ENCODE measurements around the gene EPB41L4A. TPM values are rescaled to one million over a fixed set of nuclear protein-coding genes. Genes with fewer than 3 reads are reported as not detected.

The EPB41L4A gene
- total RNA-seq, 6 experiments from 2014 or later, result 0.07 TPM; not detected in 5

DNA sequence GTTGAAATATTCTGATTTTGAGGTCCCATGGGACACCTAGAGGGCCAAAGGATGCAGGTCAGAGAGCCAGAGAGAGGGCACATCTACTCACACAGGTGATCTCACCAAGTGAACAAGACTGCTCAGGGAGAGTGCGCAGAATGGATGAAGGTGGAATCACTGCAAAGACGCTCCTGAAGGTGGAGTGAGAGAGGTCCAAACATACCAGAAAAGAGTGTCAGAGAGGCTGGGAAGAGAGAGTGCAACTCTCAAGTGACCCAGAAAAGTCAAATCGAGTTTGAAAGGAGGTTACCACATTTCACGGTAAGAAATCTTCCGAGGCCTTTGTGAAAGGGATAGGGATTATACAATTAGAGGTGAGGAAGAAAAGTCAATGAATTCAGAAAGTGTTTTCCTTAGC is 173.4 kb downstream of the EPB41L4A start:
- H3K27me3 Mint-ChIP-seq (ENCODE audit: insufficient read depth), result peaks cover 3% of the 10 kb centered on the region
- TF ChIP-seq, protein P1, sequence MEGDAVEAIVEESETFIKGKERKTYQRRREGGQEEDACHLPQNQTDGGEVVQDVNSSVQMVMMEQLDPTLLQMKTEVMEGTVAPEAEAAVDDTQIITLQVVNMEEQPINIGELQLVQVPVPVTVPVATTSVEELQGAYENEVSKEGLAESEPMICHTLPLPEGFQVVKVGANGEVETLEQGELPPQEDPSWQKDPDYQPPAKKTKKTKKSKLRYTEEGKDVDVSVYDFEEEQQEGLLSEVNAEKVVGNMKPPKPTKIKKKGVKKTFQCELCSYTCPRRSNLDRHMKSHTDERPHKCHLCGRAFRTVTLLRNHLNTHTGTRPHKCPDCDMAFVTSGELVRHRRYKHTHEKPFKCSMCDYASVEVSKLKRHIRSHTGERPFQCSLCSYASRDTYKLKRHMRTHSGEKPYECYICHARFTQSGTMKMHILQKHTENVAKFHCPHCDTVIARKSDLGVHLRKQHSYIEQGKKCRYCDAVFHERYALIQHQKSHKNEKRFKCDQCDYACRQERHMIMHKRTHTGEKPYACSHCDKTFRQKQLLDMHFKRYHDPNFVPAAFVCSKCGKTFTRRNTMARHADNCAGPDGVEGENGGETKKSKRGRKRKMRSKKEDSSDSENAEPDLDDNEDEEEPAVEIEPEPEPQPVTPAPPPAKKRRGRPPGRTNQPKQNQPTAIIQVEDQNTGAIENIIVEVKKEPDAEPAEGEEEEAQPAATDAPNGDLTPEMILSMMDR (IDR thresholded peaks at IDR 0.05), result no peak
- no peak overlapping the region for H3K4me3 Mint-ChIP-seq
- no peaks in the 10 kb centered on the region for H3K4me1 Mint-ChIP-seq (ENCODE audit: low read depth)
- no peak for DNase-seq
- no peaks in the 10 kb centered on the region for H3K36me3 Mint-ChIP-seq (ENCODE audit: low read depth)
- H3K9me3 Mint-ChIP-seq, result no peaks in the 10 kb centered on the region
- H3K27ac Mint-ChIP-seq, result no peak overlapping the region

DNA sequence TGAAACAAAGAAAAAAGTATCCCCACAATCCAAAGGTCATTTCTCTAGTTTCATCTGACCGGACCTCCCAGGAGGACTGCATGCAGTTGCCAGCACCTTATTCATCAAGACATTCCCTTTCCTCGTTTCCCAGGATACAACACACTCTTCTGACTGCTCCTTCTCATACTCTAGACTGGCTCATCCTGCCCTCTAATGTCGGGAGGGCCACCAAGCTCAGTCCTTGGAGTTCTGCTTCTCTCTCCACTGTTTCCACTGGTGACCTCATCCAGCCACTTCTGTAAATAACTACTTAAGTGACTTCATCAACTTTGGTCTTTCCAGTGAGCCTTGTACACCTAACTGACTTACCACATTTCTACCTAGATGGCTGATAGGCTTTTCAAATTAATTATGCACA is 179.1 kb downstream of the EPB41L4A start:
- no peaks in the 10 kb centered on the region for H3K4me1 Mint-ChIP-seq (ENCODE audit: low read depth)
- H3K4me3 Mint-ChIP-seq, result no peak overlapping the region
- no peak overlapping the region for H3K27ac Mint-ChIP-seq
- H3K9me3 Mint-ChIP-seq, result no peaks in the 10 kb centered on the region
- H3K36me3 Mint-ChIP-seq (ENCODE audit: low read depth), result no peaks in the 10 kb centered on the region
- TF ChIP-seq, protein P1 (IDR thresholded peaks at IDR 0.05), result no peak
- no peak for DNase-seq
- H3K27me3 Mint-ChIP-seq (ENCODE audit: insufficient read depth), result peaks cover 7% of the 10 kb centered on the region; the same call in 1 of the 2 replicates

DNA sequence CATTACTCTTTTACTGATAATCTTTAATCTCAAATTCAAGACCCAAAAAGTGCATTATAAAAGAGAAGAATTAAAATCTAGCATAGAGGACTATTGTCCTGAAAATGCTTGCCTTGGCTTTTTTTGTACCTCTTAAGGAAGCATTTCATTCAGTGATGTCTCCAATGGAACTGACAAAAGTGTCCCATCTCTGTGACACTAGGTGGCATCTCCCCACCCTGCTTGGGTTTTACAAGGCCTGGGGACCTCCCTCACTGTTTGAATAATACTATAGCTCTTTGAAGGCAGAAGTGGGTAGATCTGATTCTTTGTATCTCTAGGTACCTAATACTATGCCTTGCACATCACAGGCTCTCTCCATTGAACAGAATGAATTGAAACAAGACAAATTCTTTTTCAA is 180.6 kb downstream of the EPB41L4A start:
- no peaks in the 10 kb centered on the region for H3K4me1 Mint-ChIP-seq (ENCODE audit: low read depth)
- DNase-seq, result no peak
- H3K27me3 Mint-ChIP-seq (ENCODE audit: insufficient read depth), result peaks cover 5% of the 10 kb centered on the region; the same call in 1 of the 2 replicates
- no peaks in the 10 kb centered on the region for H3K9me3 Mint-ChIP-seq
- TF ChIP-seq, protein P1 (IDR thresholded peaks at IDR 0.05), result no peak
- no peak overlapping the region for H3K27ac Mint-ChIP-seq
- H3K4me3 Mint-ChIP-seq, result no peak overlapping the region
- no peaks in the 10 kb centered on the region for H3K36me3 Mint-ChIP-seq (ENCODE audit: low read depth)

DNA sequence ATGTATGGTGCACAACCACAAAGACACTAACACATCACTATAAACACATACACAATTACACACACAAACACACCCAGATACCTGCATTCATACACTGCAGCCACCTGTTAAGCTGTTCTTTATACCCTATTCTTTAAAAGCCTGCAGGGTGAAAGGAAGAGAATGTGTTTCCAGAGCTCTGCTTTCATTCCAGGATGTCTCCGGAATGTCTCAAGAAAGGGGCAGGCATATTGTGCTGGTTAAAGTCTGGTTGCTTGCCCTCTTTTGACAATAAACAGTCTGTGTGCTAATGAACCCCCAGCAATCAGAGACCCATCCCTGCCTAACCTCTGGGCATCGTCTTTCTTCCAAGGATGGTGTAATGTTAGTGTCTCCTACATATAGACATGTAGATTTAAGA is 181.6 kb downstream of the EPB41L4A start:
- H3K36me3 Mint-ChIP-seq (ENCODE audit: low read depth), result no peaks in the 10 kb centered on the region
- H3K27me3 Mint-ChIP-seq (ENCODE audit: insufficient read depth), result peaks cover 5% of the 10 kb centered on the region; the same call in 1 of the 2 replicates

DNA sequence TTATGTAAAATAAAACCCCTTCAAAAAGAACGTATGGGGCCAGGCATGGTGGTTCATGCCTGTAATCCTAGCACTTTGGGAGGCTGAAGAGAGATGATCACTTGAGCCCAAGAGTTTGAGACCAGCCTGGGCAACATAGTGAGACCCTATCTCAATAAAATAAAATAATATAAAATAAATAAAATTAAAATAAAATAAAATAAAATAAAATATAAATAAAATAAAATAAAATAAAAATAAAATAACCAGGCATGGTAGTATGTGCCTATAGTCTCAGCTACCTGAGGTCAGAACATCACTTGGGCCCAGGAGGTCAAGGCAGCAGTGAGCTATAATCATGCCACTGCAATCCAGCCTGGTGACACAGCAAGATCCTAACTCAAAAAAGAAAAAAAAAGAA is 185.1 kb downstream of the EPB41L4A start:
- H3K4me3 Mint-ChIP-seq, result no peak overlapping the region
- TF ChIP-seq, protein P1 (IDR thresholded peaks at IDR 0.05), result no peak
- H3K27me3 Mint-ChIP-seq (ENCODE audit: insufficient read depth), result peaks cover 5% of the 10 kb centered on the region; the same call in 1 of the 2 replicates
- no peaks in the 10 kb centered on the region for H3K4me1 Mint-ChIP-seq (ENCODE audit: low read depth)
- H3K36me3 Mint-ChIP-seq (ENCODE audit: low read depth), result no peaks in the 10 kb centered on the region
- no peak for DNase-seq
- H3K27ac Mint-ChIP-seq, result no peak overlapping the region
- H3K9me3 Mint-ChIP-seq, result no peaks in the 10 kb centered on the region

More for the DNA sequence above, 181.6 kb downstream of the EPB41L4A start:
- DNase-seq, result no peak
- TF ChIP-seq, protein P1 (IDR thresholded peaks at IDR 0.05), result no peak
- no peaks in the 10 kb centered on the region for H3K4me1 Mint-ChIP-seq (ENCODE audit: low read depth)
- no peak overlapping the region for H3K27ac Mint-ChIP-seq
- no peak overlapping the region for H3K4me3 Mint-ChIP-seq
- H3K9me3 Mint-ChIP-seq, result no peaks in the 10 kb centered on the region

DNA sequence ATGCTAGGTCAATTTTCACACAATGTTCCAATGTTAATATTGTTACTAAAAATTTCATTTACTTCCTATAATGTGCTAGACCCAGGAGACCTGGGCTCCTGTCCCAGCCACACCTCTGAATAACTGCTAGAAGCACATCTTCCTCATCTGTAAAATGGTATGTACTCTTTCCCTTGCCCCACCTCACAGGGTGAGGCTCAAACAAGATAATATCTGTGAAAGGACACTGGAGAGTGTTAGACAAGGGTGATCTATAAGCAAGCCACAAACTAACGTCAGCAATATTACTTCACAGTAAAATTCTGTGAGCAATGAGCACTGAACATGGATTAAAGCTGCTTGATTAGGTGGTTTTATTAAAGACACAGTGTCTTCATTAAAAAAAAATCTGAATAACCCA is 186.4 kb downstream of the EPB41L4A start:
- H3K27ac Mint-ChIP-seq, result no peak overlapping the region
- H3K27me3 Mint-ChIP-seq (ENCODE audit: insufficient read depth), result peaks cover 5% of the 10 kb centered on the region
- H3K4me3 Mint-ChIP-seq, result no peak overlapping the region
- TF ChIP-seq, protein P1 (IDR thresholded peaks at IDR 0.05), result no peak
- no peaks in the 10 kb centered on the region for H3K36me3 Mint-ChIP-seq (ENCODE audit: low read depth)
- no peak for DNase-seq
- H3K9me3 Mint-ChIP-seq, result no peaks in the 10 kb centered on the region
- H3K4me1 Mint-ChIP-seq (ENCODE audit: low read depth), result peaks cover 7% of the 10 kb centered on the region; the same call in 1 of the 2 replicates

Data from HFFc6 (cell line).